ENCODE results near the gene IRAK1BP1.
"Not testable (repeated sequence)": the region's sequence is repeated elsewhere in the genome, so short reads cannot be mapped to it uniquely, and the experiment has no call there.

- not testable (repeated sequence) for TF ChIP-seq CTCF (IDR thresholded peaks at IDR 0.05); EZH2 (IDR thresholded peaks at IDR 0.05; ENCODE audit: borderline replicate concordance, insufficient read depth, low read depth, low read length, poor library complexity, severe bottlenecking)
Measured at GRCh38 chr6:78921168-78921567, 53.8 kb downstream of the IRAK1BP1 start.
